HEK293 (cell line): ENCODE results near the gene GPR3.

Experiments
- CTCF ChIA-PET: fragments of 350-600 bp; formaldehyde crosslinking; extraction: SDS; loops from one replicate; lab custom pipeline; 2021; ENCODE audit warnings: antibody characterized with exemption; lab: Yijun Ruan, JAX
- POLR2A ChIA-PET: fragments of 300-600 bp; formaldehyde crosslinking; extraction: SDS; loops from one replicate; lab custom pipeline; 2020; ENCODE audit warnings: antibody characterized with exemption, inconsistent platforms; lab: Yijun Ruan, JAX
- H3K27ac ChIP-seq: fragments of 200-500 bp; sonication (Bioruptor generic); 2 replicates; pipeline ENCODE4 v1.5.1; 2014; ENCODE audit warnings: low read depth, low read length, control low read depth, inconsistent platforms; ENCODE audit errors: extremely low read depth
- H3K36me3 ChIP-seq, 2 experiments: fragments of 200-500 bp in 1 of 2; sonication (Bioruptor generic) in 1 of 2; 1 replicate in 1 of 2; 2 replicates in 1 of 2; pipeline ENCODE4 v1.5.1; 2014 to 2017; ENCODE audit warnings: inconsistent platforms in 2 of 2, low read length in 2 of 2; ENCODE audit not compliant: control insufficient read depth in 2 of 2, insufficient read depth in 1 of 2
- H3K4me1 ChIP-seq: fragments of 200-500 bp; sonication (Bioruptor generic); 2 replicates; pipeline ENCODE4 v1.5.1; 2014; ENCODE audit warnings: mild to moderate bottlenecking, low read length, inconsistent platforms; ENCODE audit not compliant: control insufficient read depth, insufficient read depth
- H3K4me3 ChIP-seq: 2 replicates; pipeline ENCODE4 v1.5.1; 2011; ENCODE audit warnings: low read depth, mild to moderate bottlenecking, control low read depth, low read length, moderate library complexity
- H3K9me3 ChIP-seq: fragments of 200-500 bp; sonication (Bioruptor generic); 2 replicates; pipeline ENCODE4 v1.5.1; 2014; ENCODE audit warnings: low read depth, low read length, inconsistent platforms; ENCODE audit not compliant: control insufficient read depth, insufficient read depth
- CTCF ChIP-seq: fragments of 450-650 bp; formaldehyde crosslinking; IDR thresholded peaks from 2 replicates; pipeline ENCODE4 v1.5.1; 2016; ENCODE audit warnings: missing biosample characterization, missing genetic modification characterization
- GLI2 ChIP-seq: fragments of 450-650 bp; formaldehyde crosslinking; IDR thresholded peaks from 2 replicates; pipeline ENCODE4; 2017; ENCODE audit warnings: missing biosample characterization, missing genetic modification characterization, low read depth, borderline replicate concordance
- GLIS1 ChIP-seq: fragments of 450-650 bp; formaldehyde crosslinking; IDR thresholded peaks from 2 replicates; pipeline ENCODE4 v1.5.1; 2016; ENCODE audit warnings: missing biosample characterization, missing genetic modification characterization
- GLIS2 ChIP-seq: fragments of 450-650 bp; formaldehyde crosslinking; IDR thresholded peaks from 2 replicates; pipeline ENCODE4 v1.5.1; 2016; ENCODE audit warnings: missing biosample characterization, missing genetic modification characterization
- IKZF3 ChIP-seq: fragments of 450-650 bp; IDR thresholded peaks from 2 replicates; pipeline ENCODE4 v1.5.0; 2018; ENCODE audit warnings: missing biosample characterization, mild to moderate bottlenecking, missing genetic modification characterization, moderate library complexity
- KLF7 ChIP-seq: fragments of 450-650 bp; formaldehyde crosslinking; IDR thresholded peaks from 2 replicates; pipeline ENCODE4 v1.5.1; 2016; ENCODE audit warnings: missing biosample characterization, missing genetic modification characterization, borderline replicate concordance
- SCRT2 ChIP-seq: fragments of 450-650 bp; formaldehyde crosslinking; IDR thresholded peaks from 2 replicates; pipeline ENCODE4 v1.5.1; 2016; ENCODE audit warnings: missing biosample characterization, missing genetic modification characterization
- SETDB1 ChIP-seq: IDR thresholded peaks from one replicate; pipeline ENCODE4 v1.6.1; 2017; ENCODE audit warnings: mild to moderate bottlenecking, low read length, moderate library complexity, mixed read lengths; ENCODE audit not compliant: insufficient read length
- ZBTB11 ChIP-seq: fragments of 450-650 bp; formaldehyde crosslinking; conservative IDR thresholded peaks from 2 replicates; pipeline ENCODE4 v1.5.1; 2016; ENCODE audit warnings: low read depth, missing biosample characterization, missing genetic modification characterization
- ZIC2 ChIP-seq: fragments of 450-650 bp; formaldehyde crosslinking; IDR thresholded peaks from 2 replicates; pipeline ENCODE4 v1.5.1; 2016; ENCODE audit warnings: missing biosample characterization, missing genetic modification characterization
- ZNF112 ChIP-seq: fragments of 450-650 bp; formaldehyde crosslinking; IDR thresholded peaks from 2 replicates; pipeline ENCODE4 v1.5.0; 2017; ENCODE audit warnings: missing biosample characterization, missing genetic modification characterization
- ZNF140 ChIP-seq: fragments of 450-650 bp; formaldehyde crosslinking; IDR thresholded peaks from 2 replicates; pipeline ENCODE4 v1.5.1; 2016; ENCODE audit warnings: missing biosample characterization, missing genetic modification characterization
- ZNF223 ChIP-seq: fragments of 450-650 bp; formaldehyde crosslinking; IDR thresholded peaks from 2 replicates; pipeline ENCODE4 v1.5.1; 2016; ENCODE audit warnings: missing biosample characterization, missing genetic modification characterization
- ZNF449 ChIP-seq: fragments of 450-650 bp; formaldehyde crosslinking; IDR thresholded peaks from 2 replicates; pipeline ENCODE4 v1.5.1; 2017; ENCODE audit warnings: missing biosample characterization, mild to moderate bottlenecking, missing genetic modification characterization, moderate library complexity
- ZNF521 ChIP-seq: fragments of 450-650 bp; formaldehyde crosslinking; IDR thresholded peaks from 2 replicates; pipeline ENCODE4 v1.5.1; 2017; ENCODE audit warnings: missing biosample characterization, mild to moderate bottlenecking, missing genetic modification characterization
- ZNF624 ChIP-seq: fragments of 450-650 bp; formaldehyde crosslinking; IDR thresholded peaks from 2 replicates; pipeline ENCODE4 v1.5.1; 2017; ENCODE audit warnings: missing biosample characterization, missing genetic modification characterization
- ZNF639 ChIP-seq: fragments of 450-650 bp; formaldehyde crosslinking; IDR thresholded peaks from 2 replicates; pipeline ENCODE4 v1.5.1; 2016; ENCODE audit warnings: missing biosample characterization, missing genetic modification characterization
- ZNF658 ChIP-seq: fragments of 450-650 bp; formaldehyde crosslinking; IDR thresholded peaks from 2 replicates; pipeline ENCODE4; 2016; ENCODE audit warnings: missing biosample characterization, missing genetic modification characterization
- ZNF792 ChIP-seq: fragments of 450-650 bp; formaldehyde crosslinking; IDR thresholded peaks from 2 replicates; pipeline ENCODE4 v1.5.1; 2016; ENCODE audit warnings: missing biosample characterization, missing genetic modification characterization

GPR3 gene

GRCh38 chr1:27372808-27373690 is 19.4 kb upstream of the GPR3 start (continued):
- no peak for TF ChIP-seq ZNF521 (tag by site-specific recombination)
- TF ChIP-seq ZIC2 (tag by site-specific recombination) = no peak
- TF ChIP-seq CTCF (tag by site-specific recombination) = 0 out of 2 replicates have a peak, but pooled peaks have one; percentile 22
- no peak for TF ChIP-seq KLF7 (tag by site-specific recombination)
- TF ChIP-seq IKZF3 (tag by site-specific recombination) = no peak
- TF ChIP-seq, all 188 proteins: peak for 2

- Histone ChIP-seq H3K9me3 (no peaks in the 10 kb centered on the region), H3K4me1 (no peaks in the 10 kb centered on the region), H3K4me3 (no peak within 1 kb of the TSS), H3K36me3 (no peaks in the 10 kb centered on the region), H3K27ac (no peak within 1 kb of the TSS)
- ChIA-PET POLR2A (no interaction called here), CTCF (interaction anchor here (1.1 to 1.5 kb wide), 3 partner anchors 17 to 42 kb away, joined by 3 to 4 read pairs (median 4); no protein-coding TSS in a partner anchor)
- TF ChIP-seq KLF7 (tag by site-specific recombination) (no peak), GLIS1 (tag by site-specific recombination) (peak; percentile 63), GLIS2 (peak; percentile 28; the same call in 1 of the 2 replicates), ZNF140 (tag by site-specific recombination) (no peak), SCRT2 (no peak), SETDB1 (no peak), ZNF624 (tag by site-specific recombination) (no peak), ZNF639 (tag by site-specific recombination) (no peak), IKZF3 (tag by site-specific recombination) (no peak)
Measured at GRCh38 chr1:27374362-27375086, 17.9 kb upstream of the GPR3 start, which contains the start of gene FCN3. TSS of gene FCN3 (minus strand) at chr1:27374824. CDS start at chr1:27374818, 6 bp downstream.

- ChIA-PET CTCF (interaction anchor here (0.6 to 2.3 kb wide), 7 partner anchors 10 to 334 kb away, joined by 3 to 9 read pairs (median 6); partner anchors contain the start of gene MAP3K6), POLR2A (interaction anchor here (1.0 kb wide), 1 partner anchor 11 kb away, joined by 3 read pairs; the partner anchor contains the start of gene MAP3K6)
- Histone ChIP-seq H3K36me3 (no peaks in the 10 kb centered on the region), H3K4me3 (no peak overlapping the region), H3K27ac (no peak overlapping the region), H3K9me3 (no peaks in the 10 kb centered on the region), H3K4me1 (no peaks in the 10 kb centered on the region)
- TF ChIP-seq ZNF223 (tag by site-specific recombination) (peak; percentile 47; the same call in 1 of the 2 replicates), ZNF658 (tag by site-specific recombination) (no peak), ZNF792 (tag by site-specific recombination) (no peak), ZIC2 (tag by site-specific recombination) (peak; percentile 88), ZBTB11 (tag by site-specific recombination) (no peak), ZNF112 (tag by site-specific recombination) (no peak), GLI2 (no peak), ZNF449 (tag by site-specific recombination) (no peak)
Measured at GRCh38 chr1:27377760-27378495, 14.5 kb upstream of the GPR3 start.
